RWPE2 (cell line): ENCODE measurements around the gene ATXN2.

Source experiments
- ATAC-seq: fragments of 200-7000 bp; cut with Tn5 transposase; 3 replicates; pipeline ENCODE4 v1.9.1; 2021; ENCODE audit warnings: low read depth
- DNase-seq: peaks from one replicate; pipeline ENCODE4 v3.0.0-alpha.2; 2020; ENCODE audit warnings: low spot score
- H3K27ac ChIP-seq: fragments of 450-650 bp; 2 replicates; pipeline ENCODE4 v1.5.1; 2017; ENCODE audit warnings: mild to moderate bottlenecking; ENCODE audit not compliant: poor library complexity, severe bottlenecking
- H3K27me3 ChIP-seq: fragments of 250-450 bp; sonication (Bioruptor Pico); 2 replicates; pipeline ENCODE4 v1.5.1; 2021; ENCODE audit warnings: mild to moderate bottlenecking, moderate library complexity; ENCODE audit not compliant: insufficient read depth, poor library complexity, severe bottlenecking
- H3K36me3 ChIP-seq: fragments of 250-450 bp; sonication (Bioruptor Pico); 2 replicates; pipeline ENCODE4 v1.5.1; 2020; ENCODE audit warnings: low read depth, mild to moderate bottlenecking, moderate library complexity
- H3K4me1 ChIP-seq: fragments of 250-450 bp; sonication (Bioruptor Pico); 2 replicates; pipeline ENCODE4 v1.5.1; 2021; ENCODE audit warnings: mild to moderate bottlenecking, moderate library complexity; ENCODE audit not compliant: insufficient read depth, poor library complexity, severe bottlenecking
- H3K4me3 ChIP-seq: fragments of 250-450 bp; sonication (Bioruptor Pico); 2 replicates; pipeline ENCODE4 v1.5.1; 2021; ENCODE audit warnings: mild to moderate bottlenecking, moderate library complexity; ENCODE audit not compliant: severe bottlenecking
- H3K9me3 ChIP-seq: fragments of 250-450 bp; sonication (Bioruptor Pico); 2 replicates; pipeline ENCODE4 v1.5.1; 2021; ENCODE audit warnings: mild to moderate bottlenecking, moderate library complexity; ENCODE audit not compliant: severe bottlenecking
- TF ChIP-seq, protein P1 (sequence below): fragments of 450-650 bp; IDR thresholded peaks from one replicate; pipeline ENCODE4 v1.5.1; 2017; ENCODE audit warnings: mild to moderate bottlenecking, moderate library complexity; ENCODE audit not compliant: poor library complexity, severe bottlenecking

ATXN2 gene

DNA sequence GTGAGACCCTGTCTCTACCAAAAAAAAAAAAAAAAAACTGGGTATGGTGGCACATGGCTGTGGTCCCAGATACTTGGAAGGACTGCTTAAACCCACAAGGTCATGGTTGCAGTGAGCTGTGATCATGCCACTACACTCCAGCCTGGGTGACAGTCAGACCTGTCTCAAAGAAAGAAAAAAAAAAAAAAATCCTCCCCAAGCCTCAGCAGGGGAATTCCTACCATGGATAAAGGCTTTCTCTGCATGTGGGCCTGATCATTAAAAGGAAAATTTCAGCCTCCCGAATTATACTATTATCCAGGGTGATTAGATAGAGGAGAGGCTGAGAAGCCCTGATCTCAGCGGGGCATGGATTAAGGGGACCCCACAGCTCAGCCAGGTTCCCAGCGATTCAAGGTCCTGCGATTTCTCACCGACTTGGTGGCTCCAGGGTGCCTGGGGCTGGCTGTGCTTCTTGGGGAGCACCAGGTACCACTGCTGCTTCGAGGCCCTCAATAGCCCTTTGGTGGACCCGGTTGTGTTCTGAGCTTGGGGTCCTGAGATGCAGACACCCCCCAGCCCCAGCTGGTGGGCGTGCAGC is 187.8 kb downstream of the ATXN2 start:
- Histone ChIP-seq H3K27ac (peak overlapping the region; percentile 79), H3K4me3 (no peak overlapping the region), H3K9me3 (no peaks in the 10 kb centered on the region), H3K36me3 (peaks cover 5% of the 10 kb centered on the region; the same call in 1 of the 2 replicates), H3K4me1 (peaks cover 43% of the 10 kb centered on the region), H3K27me3 (no peaks in the 10 kb centered on the region)
- no peak for DNase-seq
- ATAC-seq, result no peak
- TF ChIP-seq, protein P1, sequence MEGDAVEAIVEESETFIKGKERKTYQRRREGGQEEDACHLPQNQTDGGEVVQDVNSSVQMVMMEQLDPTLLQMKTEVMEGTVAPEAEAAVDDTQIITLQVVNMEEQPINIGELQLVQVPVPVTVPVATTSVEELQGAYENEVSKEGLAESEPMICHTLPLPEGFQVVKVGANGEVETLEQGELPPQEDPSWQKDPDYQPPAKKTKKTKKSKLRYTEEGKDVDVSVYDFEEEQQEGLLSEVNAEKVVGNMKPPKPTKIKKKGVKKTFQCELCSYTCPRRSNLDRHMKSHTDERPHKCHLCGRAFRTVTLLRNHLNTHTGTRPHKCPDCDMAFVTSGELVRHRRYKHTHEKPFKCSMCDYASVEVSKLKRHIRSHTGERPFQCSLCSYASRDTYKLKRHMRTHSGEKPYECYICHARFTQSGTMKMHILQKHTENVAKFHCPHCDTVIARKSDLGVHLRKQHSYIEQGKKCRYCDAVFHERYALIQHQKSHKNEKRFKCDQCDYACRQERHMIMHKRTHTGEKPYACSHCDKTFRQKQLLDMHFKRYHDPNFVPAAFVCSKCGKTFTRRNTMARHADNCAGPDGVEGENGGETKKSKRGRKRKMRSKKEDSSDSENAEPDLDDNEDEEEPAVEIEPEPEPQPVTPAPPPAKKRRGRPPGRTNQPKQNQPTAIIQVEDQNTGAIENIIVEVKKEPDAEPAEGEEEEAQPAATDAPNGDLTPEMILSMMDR, result no peak

DNA sequence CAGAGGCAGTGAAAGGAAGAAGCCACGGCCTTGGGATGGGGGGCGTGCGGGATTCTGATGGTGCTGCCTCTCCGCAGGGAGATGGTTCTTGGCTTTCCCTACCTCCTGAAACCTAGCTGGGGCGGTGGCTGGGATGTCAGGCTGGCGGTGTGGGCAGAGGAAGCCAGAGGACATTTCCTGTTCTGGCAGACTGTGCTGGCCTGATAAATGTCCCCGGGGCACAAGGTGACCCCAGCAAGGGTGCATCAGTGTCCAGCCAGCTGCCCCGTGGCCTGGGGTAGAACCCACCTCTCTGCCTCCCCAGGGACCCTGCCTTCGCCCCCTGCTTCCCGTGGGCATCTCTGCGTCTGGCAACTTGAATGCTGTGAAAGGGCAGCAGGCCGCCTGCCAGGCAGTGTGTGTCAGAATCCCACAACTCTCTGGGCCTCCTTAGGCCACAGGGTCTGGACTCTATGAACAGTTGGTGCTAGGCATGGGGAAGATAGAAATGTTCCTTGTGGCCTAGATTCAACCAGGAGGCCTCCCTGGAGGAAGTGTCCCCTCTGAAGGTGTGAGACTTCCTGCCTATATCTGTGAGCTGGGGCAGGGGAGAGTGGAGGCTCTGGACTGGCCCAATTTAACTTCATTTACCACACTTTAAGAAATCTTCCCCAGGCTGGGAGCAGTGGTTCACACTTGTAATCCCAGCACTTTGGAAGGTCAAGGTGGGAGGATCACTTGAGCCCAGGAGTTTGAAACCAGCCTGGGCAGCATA is 188.5 kb downstream of the ATXN2 start:
- no peak overlapping the region for H3K4me3 ChIP-seq
- DNase-seq (no peak), ATAC-seq (no peak)
- TF ChIP-seq, protein P1, result no peak
- H3K9me3 ChIP-seq, result no peaks in the 10 kb centered on the region
- no peaks in the 10 kb centered on the region for H3K27me3 ChIP-seq
- H3K27ac ChIP-seq, result peak overlapping the region; percentile 79
- H3K4me1 ChIP-seq, result peaks cover 43% of the 10 kb centered on the region
- no peaks in the 10 kb centered on the region; the same call in 1 of the 2 replicates for H3K36me3 ChIP-seq

DNA sequence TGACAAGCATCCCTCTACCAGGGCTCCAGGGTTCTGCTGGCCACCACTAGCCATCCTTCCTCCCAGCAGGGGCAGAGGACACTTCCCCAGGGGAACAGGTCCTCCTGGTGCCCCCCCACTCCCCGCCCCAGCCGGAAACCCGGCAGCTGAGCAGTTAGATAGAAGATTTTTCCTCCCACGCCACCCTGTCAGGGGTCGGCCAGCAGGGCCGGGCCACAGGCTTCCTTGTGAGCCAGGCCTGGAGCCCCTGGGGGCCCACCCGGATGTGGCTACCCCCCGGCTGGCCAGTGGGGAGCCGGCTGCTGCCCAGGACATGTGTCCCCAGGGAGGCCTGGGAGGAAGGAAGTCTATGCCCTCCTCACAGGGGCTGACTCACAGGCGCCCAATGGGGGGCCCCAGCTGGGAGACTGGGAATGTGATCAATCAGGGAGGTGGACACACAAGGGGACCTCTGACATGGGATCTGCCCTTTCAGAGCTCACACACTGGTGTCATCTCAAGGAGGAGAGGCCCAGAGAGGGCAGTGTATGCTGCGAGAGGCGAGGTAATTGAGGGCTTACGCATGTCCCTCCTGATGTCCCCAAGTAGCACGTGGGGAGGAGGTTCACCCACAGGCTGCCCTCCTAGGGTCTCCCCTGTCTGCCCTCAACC is 189.2 kb downstream of the ATXN2 start:
- Histone ChIP-seq H3K27ac (peak overlapping the region; percentile 79), H3K4me3 (no peak overlapping the region), H3K27me3 (no peaks in the 10 kb centered on the region), H3K4me1 (peaks cover 45% of the 10 kb centered on the region), H3K36me3 (no peaks in the 10 kb centered on the region), H3K9me3 (no peaks in the 10 kb centered on the region)
- ATAC-seq (peak; percentile 1; the same call in 1 of the 3 replicates), DNase-seq (no peak)
- TF ChIP-seq, protein P1, result no peak

DNA sequence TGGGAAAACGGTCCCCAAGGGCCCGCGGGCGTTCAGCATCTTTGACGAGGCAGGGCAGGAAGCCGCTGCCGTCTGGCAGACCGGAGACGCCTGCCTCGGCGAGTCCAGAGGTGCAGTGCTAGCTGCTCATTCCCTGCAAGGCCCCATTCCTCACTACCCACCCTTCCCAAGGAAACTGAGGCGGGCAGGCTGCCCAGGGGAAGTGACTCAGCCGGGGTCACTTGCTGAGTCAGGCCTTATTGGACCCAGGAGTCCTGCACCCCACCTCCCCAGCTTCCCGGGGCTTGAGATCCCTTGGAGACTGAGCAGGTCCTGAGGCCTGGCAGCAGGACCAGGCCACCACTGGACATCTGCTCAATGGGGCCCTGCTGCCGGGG is 189.7 kb downstream of the ATXN2 start:
- Histone ChIP-seq H3K4me3 (no peak overlapping the region), H3K36me3 (no peaks in the 10 kb centered on the region), H3K4me1 (peaks cover 47% of the 10 kb centered on the region), H3K9me3 (no peaks in the 10 kb centered on the region), H3K27me3 (no peaks in the 10 kb centered on the region), H3K27ac (peak overlapping the region; percentile 79)
- TF ChIP-seq, protein P1, result no peak
- ATAC-seq, result peak; percentile 13; the same call in 1 of the 3 replicates
- DNase-seq, result no peak
